GM19193 (cell line): ENCODE data around the gene DSC2.

Experiments used
- POLR2A ChIP-seq: IDR thresholded peaks from 4 replicates; pipeline ENCODE4 v1.6.1; 2011; ENCODE audit not compliant: insufficient read depth, insufficient read length; ENCODE audit errors: extremely low read depth

The DSC2 gene

GRCh38 chr18:31102025-31102684 lies at the start of gene DSC2:
DSC2 (minus strand) TSS chr18:31102421; CDS start chr18:31101971, 450 bp downstream.
- no peak for TF ChIP-seq POLR2A

- no peak for TF ChIP-seq POLR2A
Measured at GRCh38 chr18:31149351-31149750, 47.1 kb upstream of the DSC2 start.

GRCh38 chr18:31148600-31148999 lies 46.4 kb upstream of the DSC2 start:
- TF ChIP-seq POLR2A, result no peak

GRCh38 chr18:31146809-31147208 lies 44.6 kb upstream of the DSC2 start:
- no peak for TF ChIP-seq POLR2A

GRCh38 chr18:31143025-31143424 lies 40.8 kb upstream of the DSC2 start:
- TF ChIP-seq POLR2A, result no peak

- no peak for TF ChIP-seq POLR2A
Measured at GRCh38 chr18:31138709-31139108, 36.5 kb upstream of the DSC2 start.

- TF ChIP-seq POLR2A, result no peak
Measured at GRCh38 chr18:31134988-31135529, 32.8 kb upstream of the DSC2 start.

- TF ChIP-seq POLR2A, result no peak
Measured at GRCh38 chr18:31129398-31130115, 27.3 kb upstream of the DSC2 start.

- no peak for TF ChIP-seq POLR2A
Measured at GRCh38 chr18:31125878-31126277, 23.7 kb upstream of the DSC2 start.

GRCh38 chr18:31120594-31120993 lies 18.4 kb upstream of the DSC2 start:
- no peak for TF ChIP-seq POLR2A

- TF ChIP-seq POLR2A, result no peak
Measured at GRCh38 chr18:31116853-31117595, 14.8 kb upstream of the DSC2 start.

- no peak for TF ChIP-seq POLR2A
Measured at GRCh38 chr18:31112804-31113203, 10.6 kb upstream of the DSC2 start.

GRCh38 chr18:31105733-31106132 lies 3.5 kb upstream of the DSC2 start:
- no peak for TF ChIP-seq POLR2A

GRCh38 chr18:31104444-31104843 lies 2.2 kb upstream of the DSC2 start:
- TF ChIP-seq POLR2A, result no peak

GRCh38 chr18:31103423-31103822 lies 1.2 kb upstream of the DSC2 start:
- TF ChIP-seq POLR2A, result no peak
